Neuronal stem cell (in vitro differentiated cells): ENCODE measurements around the gene CCDC171.

Source experiments
- DNase-seq: peaks from one replicate; pipeline ENCODE4 v3.0.0-alpha.2; 2013; ENCODE audit warnings: low spot score
- H2AFZ ChIP-seq: one replicate; pipeline ENCODE4 v1.6.1; 2013; ENCODE audit warnings: mild to moderate bottlenecking, low read length, inconsistent platforms
- H2AK5ac ChIP-seq: 2 replicates; pipeline ENCODE4 v1.6.1; 2013; ENCODE audit warnings: low read depth, mild to moderate bottlenecking, inconsistent platforms, low read length, moderate library complexity, mixed read lengths
- H2BK120ac ChIP-seq: 2 replicates; pipeline ENCODE4 v1.6.1; 2013; ENCODE audit warnings: low read depth, mild to moderate bottlenecking, inconsistent platforms, low read length, moderate library complexity, mixed read lengths
- H2BK12ac ChIP-seq: one replicate; pipeline ENCODE4 v1.6.1; 2013; ENCODE audit warnings: low read length, inconsistent platforms
- H2BK15ac ChIP-seq: 2 replicates; pipeline ENCODE4 v1.6.1; 2013; ENCODE audit warnings: mild to moderate bottlenecking, low read length, inconsistent platforms, mixed read lengths
- H2BK5ac ChIP-seq: one replicate; pipeline ENCODE4 v1.6.1; 2013; ENCODE audit warnings: inconsistent platforms, mild to moderate bottlenecking, low read length, moderate library complexity
- H3K14ac ChIP-seq: one replicate; pipeline ENCODE4 v1.6.1; 2013; ENCODE audit warnings: low read length, inconsistent platforms
- H3K18ac ChIP-seq: 2 replicates; pipeline ENCODE4 v1.6.1; 2013; ENCODE audit warnings: low read length, inconsistent platforms
- H3K23ac ChIP-seq: 2 replicates; pipeline ENCODE4 v1.6.1; 2013; ENCODE audit warnings: low read depth, mild to moderate bottlenecking, mixed read lengths, low read length, inconsistent platforms; ENCODE audit not compliant: poor library complexity
- H3K27ac ChIP-seq: replicated peaks from 3 replicates; pipeline ENCODE4 v1.5.1; 2013; ENCODE audit warnings: low read length, inconsistent platforms
- H3K27me3 ChIP-seq, 3 experiments: 2 replicates each; pipeline ENCODE4 v1.6.1; 2013; ENCODE audit warnings: low read length in 3 of 3, mild to moderate bottlenecking in 2 of 3, inconsistent platforms in 1 of 3, low read depth in 1 of 3, mixed read lengths in 1 of 3, moderate library complexity in 1 of 3; ENCODE audit not compliant: control insufficient read depth in 3 of 3, insufficient read depth in 3 of 3
- H3K36me3 ChIP-seq, 2 donors: replicated peaks in 1 of 2; 2 replicates each; pipeline ENCODE4 v1.6.1; 2013; ENCODE audit warnings: low read length in 2 of 2; ENCODE audit not compliant: control insufficient read depth in 2 of 2, insufficient read depth in 2 of 2
- H3K4ac ChIP-seq: 2 replicates; pipeline ENCODE4 v1.6.1; 2013; ENCODE audit warnings: inconsistent platforms, mild to moderate bottlenecking, low read length, moderate library complexity
- H3K4me1 ChIP-seq, 2 donors: 1 replicate in 1 of 2; 2 replicates in 1 of 2; pipeline ENCODE4 v1.6.1; 2013; ENCODE audit warnings: low read length in 2 of 2, low read depth in 1 of 2; ENCODE audit not compliant: control insufficient read depth in 2 of 2, insufficient read depth in 1 of 2
- H3K4me2 ChIP-seq: one replicate; pipeline ENCODE4 v1.6.1; 2013; ENCODE audit warnings: mild to moderate bottlenecking, low read length, inconsistent platforms; ENCODE audit not compliant: insufficient read depth, poor library complexity, severe bottlenecking
- H3K4me3 ChIP-seq, 2 donors: 2 replicates each; pipeline ENCODE4 v1.5.1; 2013; ENCODE audit warnings: low read length in 2 of 2, mild to moderate bottlenecking in 2 of 2, inconsistent platforms in 1 of 2, moderate library complexity in 1 of 2
- H3K79me1 ChIP-seq: one replicate; pipeline ENCODE4 v1.6.1; 2013; ENCODE audit warnings: low read depth, mild to moderate bottlenecking, inconsistent platforms, low read length, moderate library complexity
- H3K9ac ChIP-seq: one replicate; pipeline ENCODE4 v1.6.1; 2013; ENCODE audit warnings: mild to moderate bottlenecking, low read depth, low read length, inconsistent platforms; ENCODE audit not compliant: poor library complexity
- H3K9me3 ChIP-seq, 2 donors: replicated peaks in 1 of 2; 2 replicates each; pipeline versions ENCODE3 to v1.6.1; 2013; ENCODE audit warnings: low read length in 2 of 2, mild to moderate bottlenecking in 2 of 2, inconsistent platforms in 1 of 2, low read depth in 1 of 2, mixed read lengths in 1 of 2, moderate library complexity in 1 of 2; ENCODE audit not compliant: control insufficient read depth in 2 of 2, insufficient read depth in 1 of 2
- H4K8ac ChIP-seq: one replicate; pipeline ENCODE4 v1.6.1; 2013; ENCODE audit warnings: low read depth, mild to moderate bottlenecking, inconsistent platforms, low read length, moderate library complexity
- H4K91ac ChIP-seq: one replicate; pipeline ENCODE4 v1.6.1; 2013; ENCODE audit warnings: low read length, low read depth, mild to moderate bottlenecking, inconsistent platforms; ENCODE audit not compliant: poor library complexity
- WGBS, 2 donors: extraction: QIAGEN DNeasy Blood & Tissue Kit; methylation state at CpG; one replicate each; pipeline ENCODE4 v1.1.7; 2013; ENCODE audit warnings: missing lambda C conversion rate in 2 of 2, mixed read lengths in 1 of 2; ENCODE audit not compliant: insufficient read length in 2 of 2, insufficient replicate concordance in 1 of 2; ENCODE audit errors: extremely low coverage in 2 of 2; 5-methylcytosine and 5-hydroxymethylcytosine counted together

CCDC171 gene

GRCh38 chr9:15553528-15553898, 670 bp downstream of the CCDC171 start:
- no peak overlapping the region for H4K8ac ChIP-seq
- H3K4me1 ChIP-seq: peaks cover 1 to 2% of the 10 kb centered on the region in 2 donors
- no peak overlapping the region for H2BK12ac ChIP-seq
- no peak overlapping the region for H3K4ac ChIP-seq
- peak overlapping the region; percentile 93 for H3K4me2 ChIP-seq
- peak overlapping the region; percentile 83 for H3K9ac ChIP-seq
- H3K27me3 ChIP-seq: no peaks in the 10 kb centered on the region
- DNase-seq: no peak
- peak overlapping the region; percentile 94 for H3K18ac ChIP-seq
- H3K27ac ChIP-seq: peak overlapping the region; percentile 95
- no peaks in the 10 kb centered on the region for H3K9me3 ChIP-seq
- peak overlapping the region; percentile 90 for H2BK15ac ChIP-seq
- H3K23ac ChIP-seq: no peak overlapping the region
- WGBS, 2 donors: no CpG with 5 or more reads among the region's 13 CpGs
- H4K91ac ChIP-seq: no peak overlapping the region
- peak overlapping the region; percentile 79 to 86 for H3K4me3 ChIP-seq
- H2AK5ac ChIP-seq: no peak overlapping the region
- H2BK120ac ChIP-seq: no peak overlapping the region
- H3K79me1 ChIP-seq: no peaks in the 10 kb centered on the region
- no peaks in the 10 kb centered on the region for H3K36me3 ChIP-seq
- peak overlapping the region; percentile 88 for H2BK5ac ChIP-seq
- H3K14ac ChIP-seq: peak overlapping the region; percentile 71
- H2AFZ ChIP-seq: peak overlapping the region; percentile 99

DNA sequence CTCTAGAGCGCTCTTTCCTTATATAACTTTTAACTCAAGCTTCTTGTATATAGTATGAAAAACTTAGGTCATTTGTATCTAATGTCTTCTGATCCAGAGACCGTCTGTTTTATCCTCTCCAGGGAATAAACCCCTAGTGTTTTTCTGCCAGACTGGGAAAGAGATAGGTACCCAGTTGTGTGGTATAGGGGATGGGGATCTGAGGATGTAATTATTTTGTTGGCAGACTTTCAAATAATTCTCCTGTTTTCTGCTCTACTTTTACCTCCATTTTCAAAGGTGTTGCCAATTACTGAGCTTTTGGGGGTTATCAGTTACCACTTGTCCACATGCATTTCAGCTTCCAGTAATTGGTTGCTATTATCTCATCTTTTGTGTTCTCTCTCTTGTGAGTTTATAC, 17.9 kb downstream of the CCDC171 start:
- DNase-seq: no peak
- Histone ChIP-seq H3K14ac (no peak overlapping the region), H3K4me2 (no peak overlapping the region), H3K36me3 (no peaks in the 10 kb centered on the region), H3K79me1 (no peaks in the 10 kb centered on the region), H3K23ac (no peak overlapping the region), H3K4me1 (no peaks in the 10 kb centered on the region), H3K4ac (no peak overlapping the region), H3K4me3 (no peak overlapping the region), H3K27ac (no peak overlapping the region), H2AFZ (no peak overlapping the region), H2AK5ac (no peak overlapping the region), H2BK5ac (no peak overlapping the region), H2BK12ac (no peak overlapping the region), H2BK120ac (no peak overlapping the region), H2BK15ac (no peak overlapping the region), H3K9me3 (no peaks in the 10 kb centered on the region), H4K8ac (no peak overlapping the region), H3K18ac (no peak overlapping the region), H3K9ac (no peak overlapping the region), H4K91ac (no peak overlapping the region), H3K27me3 (no peaks in the 10 kb centered on the region)
- WGBS, 2 donors: no CpG with 5 or more reads among the region's 2 CpGs

GRCh38 chr9:15572200-15572770, 19.4 kb downstream of the CCDC171 start:
- H2BK12ac ChIP-seq: no peak overlapping the region
- H3K4ac ChIP-seq: no peak overlapping the region
- H3K9ac ChIP-seq: no peak overlapping the region
- H3K23ac ChIP-seq: no peak overlapping the region
- H4K8ac ChIP-seq: no peak overlapping the region
- H2BK5ac ChIP-seq: no peak overlapping the region
- H3K27me3 ChIP-seq: no peaks in the 10 kb centered on the region
- no peak overlapping the region for H3K14ac ChIP-seq
- H2AFZ ChIP-seq: no peak overlapping the region
- no peaks in the 10 kb centered on the region for H3K4me1 ChIP-seq
- no peaks in the 10 kb centered on the region for H3K79me1 ChIP-seq
- no peak overlapping the region for H2BK120ac ChIP-seq
- H2AK5ac ChIP-seq: no peak overlapping the region
- no peak overlapping the region for H3K27ac ChIP-seq
- no peak overlapping the region for H4K91ac ChIP-seq
- H3K36me3 ChIP-seq: no peaks in the 10 kb centered on the region
- no peak overlapping the region for H3K4me2 ChIP-seq
- no peak overlapping the region for H2BK15ac ChIP-seq
- DNase-seq: no peak
- H3K18ac ChIP-seq: no peak overlapping the region
- no peaks in the 10 kb centered on the region for H3K9me3 ChIP-seq
- no peak overlapping the region for H3K4me3 ChIP-seq
- no CpG with 5 or more reads among the region's 1 CpG for WGBS, 2 donors

GRCh38 chr9:15576350-15577050, 23.7 kb downstream of the CCDC171 start:
- Histone ChIP-seq H3K4me1 (no peaks in the 10 kb centered on the region), H2AK5ac (no peak overlapping the region), H3K4me3 (no peak overlapping the region), H3K14ac (no peak overlapping the region), H3K27me3 (no peaks in the 10 kb centered on the region), H2BK120ac (no peak overlapping the region), H3K9ac (no peak overlapping the region), H3K4me2 (no peak overlapping the region), H2BK5ac (no peak overlapping the region), H2AFZ (no peak overlapping the region), H4K91ac (no peak overlapping the region), H3K18ac (no peak overlapping the region), H3K79me1 (no peaks in the 10 kb centered on the region), H4K8ac (no peak overlapping the region), H3K23ac (no peak overlapping the region), H3K27ac (no peak overlapping the region), H2BK12ac (no peak overlapping the region), H3K4ac (no peak overlapping the region), H2BK15ac (no peak overlapping the region), H3K36me3 (peaks cover 0 to 3% of the 10 kb centered on the region in 2 donors), H3K9me3 (no peaks in the 10 kb centered on the region)
- WGBS, 2 donors: no CpG with 5 or more reads among the region's 8 CpGs
- DNase-seq: no peak
